Hematopoietic multipotent progenitor cell (in vitro differentiated cells): ENCODE measurements around the gene P2RY11. TPM values are rescaled to one million over a fixed set of nuclear protein-coding genes. Genes with fewer than 3 reads are reported as not detected.
A peak's percentile ranks its signal among the peaks of the same experiment; 100 is the strongest.

Experiments
- DNase-seq, 3 donors: peaks; one replicate each; pipeline ENCODE4 v3.0.0-alpha.2; 2011 to 2015; ENCODE audit warnings: low read depth in 2 of 3, low spot score in 2 of 3
- total RNA-seq: library from RNA; depleted of rRNA; stranded (reverse); fragments of >200 nt; gene quantifications from one replicate; pipeline ENCODE4 v1.2.3, GENCODE V29; 2012

P2RY11 gene
- total RNA-seq, 1 donor: 25.0 TPM

- no peak for DNase-seq
These were observed 26.5 kb downstream of the P2RY11 start for GRCh38 chr19:10137751-10138682.

- no peak for DNase-seq
These were observed 27.6 kb downstream of the P2RY11 start for GRCh38 chr19:10138879-10139795.

DNA sequence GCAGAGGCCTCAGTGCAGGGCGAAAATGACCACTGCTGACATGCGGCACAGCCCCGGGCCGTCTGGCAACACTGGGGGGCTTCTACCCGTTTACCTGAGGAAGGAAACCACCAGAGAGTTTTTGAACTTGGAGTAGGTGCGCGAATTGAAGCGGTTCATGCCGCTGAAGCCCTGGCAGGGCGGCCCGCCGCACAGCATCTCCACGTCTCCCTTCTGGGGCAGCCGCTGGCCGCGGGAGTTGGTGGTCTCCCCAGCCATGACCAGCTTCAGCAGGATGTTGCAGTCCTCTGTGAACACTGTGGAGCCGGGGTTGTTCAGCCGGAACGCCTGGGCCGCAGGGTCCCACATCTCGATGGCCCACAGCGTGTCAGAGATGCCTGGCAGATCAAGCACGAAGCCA, 28.5 kb downstream of the P2RY11 start:
- no peak for DNase-seq

GRCh38 chr19:10141479-10141878, 30.0 kb downstream of the P2RY11 start:
- DNase-seq: no peak

GRCh38 chr19:10141973-10142372, 30.5 kb downstream of the P2RY11 start:
- DNase-seq: no peak

- peak in 1 of 3 donors; percentile 30 for DNase-seq
These were observed 31.3 kb downstream of the P2RY11 start for GRCh38 chr19:10142701-10143375.

GRCh38 chr19:10143681-10144080, 32.2 kb downstream of the P2RY11 start:
- no peak for DNase-seq

- DNase-seq: no peak
These were observed 32.9 kb downstream of the P2RY11 start for GRCh38 chr19:10144361-10144760.

DNA sequence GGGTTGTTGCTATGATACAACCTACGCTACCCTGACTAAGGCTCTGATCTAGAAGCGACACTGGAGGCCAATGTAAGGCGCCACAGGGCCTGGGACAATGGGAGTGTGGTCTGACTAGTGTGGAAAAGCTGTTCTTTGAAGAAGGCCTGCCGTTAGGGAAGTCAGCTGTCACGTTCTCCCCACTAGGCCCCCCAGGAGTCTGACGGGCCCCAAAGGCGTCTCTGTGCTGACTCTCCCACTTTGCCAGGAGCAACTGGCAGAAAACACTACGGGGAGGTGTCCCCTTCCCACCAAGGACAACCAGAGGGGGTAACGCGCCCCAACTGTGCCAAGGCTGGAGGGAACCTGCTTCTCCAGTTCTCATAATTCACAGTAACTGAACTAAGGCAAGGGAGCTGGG, 33.5 kb downstream of the P2RY11 start:
- DNase-seq: no peak

DNA sequence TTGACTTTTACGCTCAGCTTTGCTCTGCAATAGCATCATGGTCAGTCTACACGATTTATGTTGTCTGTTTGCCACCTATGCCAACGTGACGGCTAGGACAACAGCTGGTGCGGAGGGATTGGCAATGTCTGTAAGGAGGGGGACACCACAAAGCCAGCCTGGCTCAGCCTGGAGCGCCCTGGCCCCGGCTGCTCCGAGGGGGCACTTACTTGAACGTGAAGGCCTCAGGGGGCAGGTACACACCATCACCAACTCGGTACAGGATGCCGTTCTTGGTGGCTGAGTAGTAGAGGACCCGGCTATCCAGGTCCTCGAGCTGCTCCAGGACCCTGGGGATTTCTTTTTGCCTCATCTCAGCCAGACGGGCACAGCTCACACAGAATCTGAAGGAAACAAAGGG, 34.6 kb downstream of the P2RY11 start:
- no peak for DNase-seq

DNA sequence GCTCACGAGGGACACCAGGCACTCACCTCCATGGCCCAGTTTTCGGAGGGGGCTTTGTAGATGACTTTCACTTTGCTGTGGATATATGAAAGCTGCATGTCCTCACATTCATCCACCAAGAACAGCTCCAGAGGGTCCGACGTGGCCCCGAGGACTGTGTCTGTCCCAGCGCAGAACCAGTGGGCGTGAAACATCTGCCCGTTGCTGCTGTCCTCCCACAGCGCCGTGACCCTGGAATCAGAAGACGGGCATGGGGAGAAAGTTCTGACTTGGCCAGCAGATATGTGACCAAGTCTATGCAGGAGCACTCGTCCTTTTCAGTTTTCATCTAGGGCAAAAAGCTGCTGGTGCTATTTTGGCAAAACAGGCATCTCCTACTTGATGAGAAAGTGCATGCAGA, 37.9 kb downstream of the P2RY11 start:
- no peak for DNase-seq

DNA sequence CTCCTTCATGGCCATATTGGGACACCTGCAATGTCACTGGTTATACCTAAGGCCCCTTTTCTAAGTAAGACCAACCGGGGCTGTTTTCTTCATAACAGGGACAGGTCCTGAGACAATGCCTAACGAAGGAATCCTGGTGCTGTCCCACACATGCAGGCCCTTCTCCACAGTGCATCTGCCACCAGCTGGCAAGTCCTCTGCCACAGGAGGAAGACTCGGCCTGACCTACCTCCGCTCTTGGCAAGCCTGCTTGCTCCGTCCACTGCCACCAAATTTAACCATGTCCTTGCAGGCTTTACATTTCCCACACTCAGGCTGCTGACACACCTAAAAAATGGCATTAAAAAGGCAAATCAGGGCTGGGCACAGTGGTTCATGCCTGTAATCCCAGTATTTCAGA, 40.0 kb downstream of the P2RY11 start:
- DNase-seq: no peak

- DNase-seq: no peak
These were observed 40.6 kb downstream of the P2RY11 start for GRCh38 chr19:10152100-10152499.

GRCh38 chr19:10155839-10156238, 44.3 kb downstream of the P2RY11 start:
- no peak for DNase-seq

GRCh38 chr19:10158071-10158470, 46.6 kb downstream of the P2RY11 start:
- no peak for DNase-seq

- DNase-seq: no peak
These were observed 47.0 kb downstream of the P2RY11 start for GRCh38 chr19:10158485-10158884.

DNA sequence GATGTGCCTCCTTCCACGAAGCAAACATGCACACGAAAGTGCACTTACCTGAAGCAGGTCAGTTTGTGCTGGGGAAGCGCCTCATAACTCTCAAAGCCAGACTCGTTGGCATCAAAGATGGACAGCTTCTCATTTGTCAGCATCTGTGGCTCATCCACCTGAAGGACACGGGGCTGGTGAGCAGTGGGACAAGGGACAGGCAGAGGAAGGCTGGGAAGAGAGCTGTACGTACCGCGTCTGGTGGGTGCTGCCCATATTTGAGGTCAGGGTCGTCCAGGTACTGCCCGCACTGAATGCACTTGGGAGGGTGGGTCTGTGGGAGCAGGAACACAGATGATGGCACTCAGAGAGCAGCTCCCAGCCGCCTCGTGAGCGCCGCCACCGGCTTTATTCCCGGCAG, 48.1 kb downstream of the P2RY11 start:
- no peak for DNase-seq

DNA sequence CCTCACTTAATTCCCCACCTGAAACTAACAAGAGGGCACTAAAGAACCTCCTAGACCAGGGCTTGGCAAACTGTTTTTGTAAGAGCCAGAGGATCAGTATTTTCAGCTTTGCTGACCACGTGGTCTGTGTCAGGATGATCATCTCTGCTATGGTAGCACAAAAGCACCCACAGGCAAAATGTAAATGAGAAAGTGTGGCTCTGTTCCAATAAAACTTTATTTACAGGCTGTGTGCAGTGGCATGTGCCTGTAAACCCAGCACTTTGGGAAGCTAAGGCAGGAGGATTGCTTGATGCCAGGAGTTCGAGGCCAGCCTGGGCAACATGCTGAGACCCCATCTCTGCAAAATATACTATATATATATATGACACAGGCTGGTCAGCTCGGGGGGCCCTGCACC, 52.0 kb downstream of the P2RY11 start:
- no peak for DNase-seq
